Activated CD4-positive, alpha-beta T cell treated with anti-CD3 and anti-CD28 coated beads, Interleukin-2, amount 50 U/mL, for 4 hours (primary cell): ENCODE data around the gene SLC5A3.

Experiments
- DNase-seq, 2 experiments: peaks; one replicate each; pipeline ENCODE4 v3.0.0-alpha.2; 2020

Gene SLC5A3

GRCh38 chr21:34072145-34073031 is 990 bp upstream of the SLC5A3 start:
- no peak for DNase-seq

GRCh38 chr21:34073749-34074282 is 438 bp downstream of the SLC5A3 start:
- DNase-seq = peak; percentile 25 to 36

DNA sequence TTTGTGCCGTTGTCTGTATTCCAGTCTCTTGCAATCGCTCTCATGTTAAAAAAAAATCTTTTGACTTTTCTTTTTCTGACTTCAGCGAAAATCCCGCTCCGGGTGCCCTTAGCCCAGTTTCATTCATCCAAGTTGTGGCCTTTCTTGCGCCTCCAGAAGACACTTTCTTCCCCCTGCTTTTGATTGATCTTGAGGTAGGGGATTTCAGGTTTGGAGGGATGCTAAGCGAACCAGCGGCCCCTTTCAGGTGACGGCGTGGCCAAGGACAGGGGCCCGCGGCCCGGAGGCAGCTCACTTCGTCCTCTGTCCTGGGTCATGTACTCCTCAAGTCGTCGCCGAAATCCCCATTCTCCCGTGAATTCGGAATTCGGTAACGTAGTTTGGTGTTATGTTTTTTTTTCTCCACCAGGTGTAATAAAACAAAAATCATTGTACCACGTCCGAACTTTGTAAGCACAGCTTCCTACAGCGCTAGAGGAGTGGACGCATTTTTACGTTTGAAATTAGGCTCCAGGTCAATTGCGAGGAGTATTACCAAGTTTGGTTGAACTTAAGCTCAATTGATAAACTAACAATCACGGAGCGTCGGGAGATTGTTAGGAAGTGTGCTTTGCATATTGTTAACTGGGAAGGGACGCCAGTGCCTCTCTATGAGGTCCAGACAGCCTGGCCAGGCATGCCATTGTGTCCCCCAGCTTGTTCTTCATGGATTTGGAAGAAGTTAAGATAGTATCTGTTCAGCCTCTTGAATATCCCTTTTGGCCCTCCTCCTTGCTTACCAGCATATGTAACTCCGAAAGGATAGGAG is 1.1 kb downstream of the SLC5A3 start:
- DNase-seq = no peak

DNA sequence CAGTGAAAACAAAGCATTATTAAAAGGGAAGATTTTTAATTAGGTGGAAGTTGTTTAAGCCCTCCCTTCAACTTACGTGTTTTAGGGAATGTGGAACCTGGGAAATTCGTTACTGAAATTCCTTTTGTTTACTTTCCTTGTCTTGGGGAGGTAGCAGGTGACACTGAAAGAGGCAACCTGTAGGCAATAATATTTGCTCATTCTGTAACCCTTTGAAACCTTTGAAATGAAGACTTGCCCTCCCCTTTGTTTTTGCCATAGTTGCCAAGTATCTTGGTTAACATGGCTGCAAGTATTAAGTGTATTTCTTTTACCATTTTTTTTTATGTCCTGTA is 1.7 kb downstream of the SLC5A3 start:
- DNase-seq = no peak

DNA sequence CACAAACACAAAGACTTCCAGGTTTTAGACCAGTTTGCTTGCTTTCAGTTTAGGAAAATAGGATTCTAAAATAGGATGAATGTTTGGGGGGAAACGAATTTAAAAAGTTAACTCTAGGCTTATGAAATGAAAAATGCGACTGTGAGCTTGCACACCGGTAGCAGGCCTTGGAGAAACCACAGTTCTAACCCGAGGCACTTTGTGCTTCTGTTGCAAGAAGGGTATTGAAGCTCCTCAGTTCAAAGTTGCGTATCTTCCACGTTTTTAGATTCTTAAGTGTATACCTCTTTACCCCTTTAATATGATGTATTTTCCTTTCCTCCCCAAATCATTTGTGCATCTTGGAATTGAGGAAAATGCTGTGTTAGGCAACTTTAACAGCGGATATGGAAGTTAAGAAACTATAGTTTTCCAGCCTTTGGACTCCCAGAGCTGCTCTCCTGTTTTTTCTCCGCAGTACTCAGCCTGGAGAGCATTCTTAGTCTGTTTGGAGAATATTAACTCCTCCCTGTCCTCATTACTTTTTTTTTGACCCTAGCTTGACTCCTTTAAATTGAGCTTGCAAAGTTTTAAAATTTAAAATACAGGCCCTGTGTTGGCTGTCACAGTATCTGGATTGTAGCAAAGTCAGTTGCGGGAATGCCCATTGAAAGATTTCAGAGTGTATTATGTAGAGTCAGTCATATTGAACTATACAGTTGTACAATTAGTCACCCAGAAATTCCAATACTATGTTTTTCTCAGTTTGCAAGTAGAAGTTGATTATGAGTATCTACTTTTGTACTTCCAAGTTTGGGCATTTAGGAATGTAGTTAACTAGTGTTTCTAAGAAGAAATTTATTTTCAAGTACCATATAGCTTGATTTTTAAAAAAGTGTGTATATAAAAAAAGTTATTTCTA is 2.6 kb downstream of the SLC5A3 start:
- DNase-seq = no peak

DNA sequence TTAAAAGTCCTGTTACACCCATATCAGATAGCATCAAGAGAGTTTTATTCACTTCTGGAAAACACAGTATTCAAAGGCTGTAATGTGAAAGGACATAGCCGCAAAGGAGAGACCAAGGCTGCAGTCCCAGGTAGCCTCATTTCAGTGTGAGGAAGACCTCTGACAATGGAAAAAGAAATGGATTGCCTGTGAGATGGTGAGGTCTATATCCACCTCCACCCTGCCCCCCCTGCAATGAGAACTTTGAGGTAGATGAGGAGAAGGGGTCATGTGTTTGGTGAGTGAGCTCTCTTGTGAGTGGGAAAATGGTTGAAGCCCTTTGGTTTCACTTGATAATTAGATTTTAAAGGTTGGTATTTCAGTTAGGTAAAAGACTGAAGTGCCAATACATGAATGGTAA is 3.5 kb downstream of the SLC5A3 start:
- DNase-seq = no peak

- DNase-seq = no peak
These were observed 4.5 kb downstream of the SLC5A3 start for GRCh38 chr21:34077888-34078287.

DNA sequence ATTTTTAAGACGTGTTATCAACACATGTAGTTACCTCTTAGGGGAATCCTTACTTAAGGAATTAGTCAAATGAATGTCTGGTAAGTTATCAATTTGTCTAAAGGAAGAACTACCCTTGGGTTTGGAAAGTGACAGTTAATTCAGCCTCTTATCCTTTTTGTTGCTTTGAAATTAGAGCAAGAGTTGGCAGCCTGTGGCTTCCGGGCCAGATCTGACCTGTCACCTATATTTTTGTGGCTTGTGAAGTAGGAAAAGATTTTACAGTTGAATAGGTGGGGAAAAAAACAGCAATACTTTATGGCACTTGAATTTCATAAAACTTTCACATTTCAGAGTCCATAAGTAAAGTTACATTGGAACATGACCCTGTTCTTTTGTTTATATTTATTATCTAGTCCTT is 5.5 kb downstream of the SLC5A3 start:
- no peak for DNase-seq

DNA sequence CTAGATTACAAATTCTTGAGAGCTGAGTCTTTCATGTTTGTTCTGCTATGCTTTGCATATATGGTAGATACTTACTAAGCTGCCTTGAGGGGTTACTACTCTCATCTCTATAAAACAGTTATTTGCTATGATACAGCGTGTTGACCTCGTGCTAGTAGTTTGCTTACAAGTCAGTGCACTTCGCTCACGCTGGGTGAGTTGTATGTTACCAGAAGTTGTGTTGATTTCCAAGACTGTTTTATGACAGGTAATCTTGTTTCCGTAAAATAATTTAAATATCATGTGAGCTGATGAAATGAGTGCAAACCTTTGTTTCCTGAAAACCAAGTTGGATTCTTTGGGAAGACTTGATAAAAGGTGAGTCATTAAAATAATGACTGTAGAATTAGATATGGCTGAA is 7.3 kb downstream of the SLC5A3 start:
- no peak for DNase-seq

DNA sequence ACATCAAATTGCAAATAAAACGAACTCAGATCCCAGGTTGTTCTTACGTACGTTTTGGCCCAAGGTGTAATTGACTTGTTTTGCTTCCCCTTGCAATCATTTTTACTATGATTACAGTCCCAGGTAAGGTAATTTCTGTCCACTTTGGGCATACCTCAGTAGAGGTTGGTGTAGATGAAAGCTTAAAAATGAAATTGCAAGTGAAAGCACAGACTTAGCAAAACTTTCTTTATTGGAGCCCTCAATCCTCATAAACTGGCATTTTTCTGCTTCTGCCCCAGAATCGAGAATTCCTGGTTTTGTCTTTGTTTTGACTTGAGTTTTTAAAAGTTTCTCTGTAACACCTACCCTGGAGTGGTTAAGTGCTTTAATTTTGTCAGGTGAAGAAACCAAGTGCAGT is 9.4 kb downstream of the SLC5A3 start:
- DNase-seq = no peak

- no peak for DNase-seq
These were observed 10.0 kb downstream of the SLC5A3 start for GRCh38 chr21:34083357-34083756.

DNA sequence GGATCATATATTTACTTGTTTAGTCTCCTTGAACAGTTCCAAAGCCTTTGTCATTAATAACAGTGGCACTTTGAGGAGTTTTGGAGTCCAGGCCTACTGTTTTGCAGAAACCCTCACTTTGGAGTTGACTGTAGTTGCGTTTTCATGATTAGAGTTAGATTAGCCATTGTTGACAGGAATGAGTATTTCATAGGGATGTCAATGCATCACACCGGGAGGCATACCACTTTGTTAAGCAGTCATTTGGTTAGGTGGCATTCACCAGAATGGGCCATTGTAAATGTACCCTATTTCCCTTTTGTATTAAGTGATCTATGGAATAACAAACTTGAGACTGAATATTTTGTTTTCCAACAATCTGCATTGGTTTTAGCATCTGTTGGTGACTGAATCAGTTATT is 11.8 kb downstream of the SLC5A3 start:
- DNase-seq = no peak

GRCh38 chr21:34086887-34087306 is 13.5 kb downstream of the SLC5A3 start:
- DNase-seq = no peak

DNA sequence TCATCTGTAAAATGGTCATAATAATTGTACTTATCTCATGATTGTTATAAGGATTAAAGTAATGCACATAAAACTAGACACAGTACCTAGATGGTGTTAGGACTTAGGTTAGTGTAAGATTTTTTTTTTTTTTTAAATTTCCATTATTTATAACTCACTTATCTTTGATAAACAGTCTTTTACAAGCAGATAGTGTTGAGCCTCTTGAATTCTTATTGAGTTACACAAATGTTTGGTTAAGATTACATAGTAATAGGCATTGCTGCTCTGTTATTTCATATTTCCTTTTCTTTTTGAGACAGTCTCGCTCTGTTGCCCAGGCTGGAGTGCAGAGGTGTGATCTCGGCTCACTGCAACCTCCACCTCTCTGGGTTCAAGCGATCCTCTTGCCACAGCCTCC is 15.4 kb downstream of the SLC5A3 start:
- DNase-seq = no peak

- no peak for DNase-seq
These were observed 17.7 kb downstream of the SLC5A3 start for GRCh38 chr21:34091032-34091431.

GRCh38 chr21:34091607-34092006 is 18.2 kb downstream of the SLC5A3 start:
- no peak for DNase-seq

DNA sequence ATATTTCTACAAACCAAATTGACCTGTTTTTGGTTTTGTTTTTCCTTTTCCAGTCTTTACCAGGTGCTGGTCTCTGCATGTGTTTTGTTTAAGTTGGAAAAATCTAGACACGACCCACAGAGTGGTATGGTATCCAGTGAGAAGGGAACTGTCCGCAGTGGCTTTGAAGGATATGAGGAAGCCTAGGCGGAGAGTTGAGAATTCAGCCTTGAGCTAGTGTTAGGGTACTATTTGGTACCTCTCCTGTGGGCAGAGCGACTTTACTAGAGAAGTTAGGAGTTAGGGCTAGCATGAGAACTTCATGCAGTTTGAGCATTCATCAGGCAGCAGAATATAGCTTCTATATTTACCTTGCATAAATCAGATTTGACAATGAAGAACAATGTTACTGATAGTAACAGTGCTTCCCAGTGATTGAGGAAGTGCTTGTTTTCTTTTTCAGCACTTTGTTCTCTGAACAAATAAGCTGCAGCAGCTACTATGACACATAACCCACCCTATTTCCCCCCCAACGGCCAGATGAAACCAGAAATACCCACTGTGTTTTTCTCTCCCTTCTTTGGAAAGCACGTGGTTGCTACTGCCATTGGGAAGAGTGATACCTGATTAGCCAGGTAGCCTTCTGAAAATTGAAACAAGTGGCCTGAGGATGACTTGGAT is 19.0 kb downstream of the SLC5A3 start:
- DNase-seq = no peak

GRCh38 chr21:34093083-34093482 is 19.7 kb downstream of the SLC5A3 start:
- DNase-seq = no peak

DNA sequence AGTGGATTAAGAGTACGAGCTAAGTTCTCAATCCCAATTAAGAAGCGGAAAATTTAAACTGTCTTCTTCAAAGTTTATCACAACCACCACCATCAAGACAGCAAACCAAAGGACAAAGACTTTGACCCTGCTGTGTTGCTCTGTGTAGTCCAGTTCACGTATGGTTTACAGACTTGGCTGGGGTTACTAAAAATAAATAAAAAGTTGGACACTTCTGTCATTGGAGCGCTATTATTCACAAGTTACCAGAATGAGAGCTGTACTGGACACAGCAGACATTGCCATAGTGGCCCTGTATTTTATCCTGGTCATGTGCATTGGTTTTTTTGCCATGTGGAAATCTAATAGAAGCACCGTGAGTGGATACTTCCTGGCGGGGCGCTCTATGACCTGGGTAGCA is 21.6 kb downstream of the SLC5A3 start:
- no peak for DNase-seq

DNA sequence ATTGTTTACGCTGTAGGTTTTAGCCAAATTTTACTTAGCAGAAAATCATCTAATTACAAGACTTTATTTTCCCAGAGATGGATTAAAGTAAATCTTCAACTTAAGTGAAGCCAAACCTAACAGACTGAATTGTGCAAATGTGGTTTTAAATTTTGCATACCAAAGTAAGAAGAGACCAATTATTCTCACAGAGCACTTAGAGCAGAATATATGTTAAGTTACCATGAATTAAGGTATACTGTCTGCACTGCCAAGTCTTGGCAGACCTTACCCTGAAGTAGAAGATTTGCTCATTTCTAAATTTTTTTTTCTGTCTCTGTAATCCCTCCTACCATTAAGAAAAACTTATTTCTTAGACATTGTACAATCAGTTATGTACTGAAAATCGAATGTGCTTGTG is 24.1 kb downstream of the SLC5A3 start:
- DNase-seq = no peak

- DNase-seq = no peak
These were observed 27.0 kb downstream of the SLC5A3 start for GRCh38 chr21:34100337-34100736.

GRCh38 chr21:34100790-34101189 is 27.4 kb downstream of the SLC5A3 start:
- DNase-seq = no peak
